Measurements from ENCODE around the gene URI1.
"Not testable (repeated sequence)": the region's sequence is repeated elsewhere in the genome, so short reads cannot be mapped to it uniquely, and the experiment has no call there.

The URI1 gene

GRCh38 chr19:30024091-30024490 lies 82.1 kb downstream of the URI1 start:
- DNase-seq (ENCODE audit: low spot score): no peak

- DNase-seq (ENCODE audit: low spot score): no peak
These were observed 84.9 kb downstream of the URI1 start for GRCh38 chr19:30026933-30027332.

GRCh38 chr19:30028118-30028991 lies 86.3 kb downstream of the URI1 start:
- no peak for DNase-seq (ENCODE audit: low spot score)

GRCh38 chr19:30028992-30029343 lies 86.9 kb downstream of the URI1 start:
- DNase-seq (ENCODE audit: low spot score): no peak

GRCh38 chr19:30029721-30030510 lies 87.9 kb downstream of the URI1 start:
- no peak for DNase-seq (ENCODE audit: low spot score)

- no peak for DNase-seq (ENCODE audit: low spot score)
These were observed 92.3 kb downstream of the URI1 start for GRCh38 chr19:30034321-30034720.

- DNase-seq (ENCODE audit: low spot score): no peak
These were observed 94.4 kb downstream of the URI1 start for GRCh38 chr19:30036154-30037129.

- no peak for DNase-seq (ENCODE audit: low spot score)
These were observed 95.8 kb downstream of the URI1 start for GRCh38 chr19:30037835-30038234.

- not testable (repeated sequence) for DNase-seq (ENCODE audit: low spot score)
These were observed 99.9 kb downstream of the URI1 start for GRCh38 chr19:30041931-30042330.

GRCh38 chr19:30043008-30043407 lies 101.0 kb downstream of the URI1 start:
- DNase-seq (ENCODE audit: low spot score): not testable (repeated sequence)

GRCh38 chr19:30044273-30045248 lies 102.5 kb downstream of the URI1 start:
- DNase-seq (ENCODE audit: low spot score): no peak

GRCh38 chr19:30046522-30046921 lies 104.5 kb downstream of the URI1 start:
- DNase-seq (ENCODE audit: low spot score): peak; percentile 43

GRCh38 chr19:30047432-30047831 lies 105.4 kb downstream of the URI1 start:
- DNase-seq (ENCODE audit: low spot score): no peak

- no peak for DNase-seq (ENCODE audit: low spot score)
These were observed 107.2 kb downstream of the URI1 start for GRCh38 chr19:30049226-30049625.

GRCh38 chr19:30049846-30050667 lies 108.0 kb downstream of the URI1 start:
- DNase-seq (ENCODE audit: low spot score): no peak

- no peak for DNase-seq (ENCODE audit: low spot score)
These were observed 110.4 kb downstream of the URI1 start for GRCh38 chr19:30052122-30053075.

GRCh38 chr19:30053558-30053957 lies 111.5 kb downstream of the URI1 start:
- DNase-seq (ENCODE audit: low spot score): no peak

GRCh38 chr19:30054210-30054609 lies 112.2 kb downstream of the URI1 start:
- no peak for DNase-seq (ENCODE audit: low spot score)

GRCh38 chr19:30056580-30056979 lies 114.5 kb downstream of the URI1 start:
- DNase-seq (ENCODE audit: low spot score): no peak
